ENCODE results near the gene SERPINH1.
A peak's percentile ranks its signal among the peaks of the same experiment; 100 is the strongest.

Gene SERPINH1

GRCh38 chr11:75532200-75533048, 29.6 kb upstream of the SERPINH1 start:
- peak; percentile 75 for DNase-seq (ENCODE audit: low spot score)

- DNase-seq (ENCODE audit: low spot score) = no peak
These were observed 28.2 kb upstream of the SERPINH1 start for GRCh38 chr11:75533896-75534258.

- DNase-seq (ENCODE audit: low spot score) = no peak
These were observed 27.6 kb upstream of the SERPINH1 start for GRCh38 chr11:75534259-75535069.

- no peak for DNase-seq (ENCODE audit: low spot score)
These were observed 27.0 kb upstream of the SERPINH1 start for GRCh38 chr11:75535071-75535470.

- no peak for DNase-seq (ENCODE audit: low spot score)
These were observed 25.0 kb upstream of the SERPINH1 start for GRCh38 chr11:75536786-75537641.

GRCh38 chr11:75537740-75538139, 24.3 kb upstream of the SERPINH1 start:
- no peak for DNase-seq (ENCODE audit: low spot score)

- no peak for DNase-seq (ENCODE audit: low spot score)
These were observed 23.7 kb upstream of the SERPINH1 start for GRCh38 chr11:75538150-75538942.

- DNase-seq (ENCODE audit: low spot score) = no peak
These were observed 22.4 kb upstream of the SERPINH1 start for GRCh38 chr11:75539459-75540334.

GRCh38 chr11:75541193-75542087, 20.6 kb upstream of the SERPINH1 start:
- no peak for DNase-seq (ENCODE audit: low spot score)

GRCh38 chr11:75542088-75542438, 20.0 kb upstream of the SERPINH1 start:
- DNase-seq (ENCODE audit: low spot score) = no peak

GRCh38 chr11:75543806-75544205, 18.2 kb upstream of the SERPINH1 start:
- no peak for DNase-seq (ENCODE audit: low spot score)

- DNase-seq (ENCODE audit: low spot score) = no peak
These were observed 14.9 kb upstream of the SERPINH1 start for GRCh38 chr11:75547177-75547576.

- DNase-seq (ENCODE audit: low spot score) = peak; percentile 90
These were observed 14.4 kb upstream of the SERPINH1 start for GRCh38 chr11:75547617-75548058.

- DNase-seq (ENCODE audit: low spot score) = no peak
These were observed 13.3 kb upstream of the SERPINH1 start for GRCh38 chr11:75548595-75549272.

- no peak for DNase-seq (ENCODE audit: low spot score)
These were observed 12.6 kb upstream of the SERPINH1 start for GRCh38 chr11:75549370-75549958.

- DNase-seq (ENCODE audit: low spot score) = no peak
These were observed 8.9 kb upstream of the SERPINH1 start for GRCh38 chr11:75553182-75553581.

GRCh38 chr11:75553889-75554257, 8.2 kb upstream of the SERPINH1 start:
- no peak for DNase-seq (ENCODE audit: low spot score)

- peak; percentile 96 for DNase-seq (ENCODE audit: low spot score)
These were observed 7.6 kb upstream of the SERPINH1 start for GRCh38 chr11:75554258-75555022.
